K562 (cell line): ENCODE measurements around the gene CLIC3. TPM values are rescaled to one million over a fixed set of nuclear protein-coding genes. Genes with fewer than 3 reads are reported as not detected.

Experiments
- ATAC-seq: fragments of 200-7000 bp; cut with Tn5 transposase; 3 replicates; pipeline ENCODE4 v1.9.1; 2020; ENCODE audit warnings: moderate library complexity
- BruUV-seq: library from RNA; stranded (reverse); fragments of 400-500 nt; replicated peaks from 2 replicates; lab custom pipeline; 2021; lab: Mats Ljungman, UMichigan
- CTCF ChIA-PET: fragments of 300-600 bp; formaldehyde crosslinking; extraction: SDS; loops from one replicate; lab custom pipeline; 2021; ENCODE audit warnings: low intra/inter-chr PET ratio; lab: Yijun Ruan, JAX
- POLR2A ChIA-PET: fragments of 300-600, 350-650 bp; sonication (Branson Sonifier 250); formaldehyde crosslinking; extraction: SDS; loops from one replicate; lab custom pipeline; 2021; ENCODE audit warnings: antibody characterized with exemption, inconsistent platforms; lab: Yijun Ruan, JAX
- DNase-seq, 4 experiments: peaks; one replicate each; pipeline versions ENCODE4 v3.0.0 to v3.0.0-alpha.2; 2011 to 2018; ENCODE audit warnings: low spot score in 3 of 4, mixed read lengths in 3 of 4; ENCODE audit errors: extremely low read depth in 1 of 4
- FAIRE-seq: peaks from 2 replicates; lab custom pipeline; 2011; peaks lifted over from hg19 to GRCh38; lab: Jason Lieb, UNC
- H2AFZ ChIP-seq: 2 replicates; pipeline ENCODE4 v1.6.0; 2011; ENCODE audit warnings: low read depth, low read length, control low read depth, inconsistent platforms
- H3K27ac ChIP-seq: fragments of 200-600 bp; 3 replicates; pipeline ENCODE4 v1.8.0; 2011; ENCODE audit warnings: low read depth, mild to moderate bottlenecking, control low read depth, inconsistent platforms, low read length, moderate library complexity, mixed read lengths; ENCODE audit errors: extremely low read depth
- H3K27me3 ChIP-seq, 2 experiments: fragments of 300-600 bp in 1 of 2; 2 replicates in 1 of 2; 3 replicates in 1 of 2; pipeline versions ENCODE4 v1.6.0 to v1.8.0; 2011; ENCODE audit warnings: inconsistent platforms in 2 of 2, low read length in 2 of 2, mild to moderate bottlenecking in 1 of 2, mixed read lengths in 1 of 2, moderate library complexity in 1 of 2; ENCODE audit not compliant: control insufficient read depth in 2 of 2, insufficient read depth in 2 of 2
- H3K36me3 ChIP-seq: fragments of 300-600 bp; 3 replicates; pipeline ENCODE4 v1.8.0; 2011; ENCODE audit warnings: mild to moderate bottlenecking, low read length, inconsistent platforms; ENCODE audit not compliant: control insufficient read depth, insufficient read depth
- H3K4me1 ChIP-seq, 2 experiments: fragments of 200-600 bp in 1 of 2; replicated peaks in 1 of 2; 2 replicates in 1 of 2; 3 replicates in 1 of 2; pipeline versions ENCODE4 v1.5.1 to v1.8.0; 2011; ENCODE audit warnings: inconsistent platforms in 2 of 2, low read length in 2 of 2, mild to moderate bottlenecking in 1 of 2, mixed read lengths in 1 of 2, moderate library complexity in 1 of 2; ENCODE audit not compliant: control insufficient read depth in 2 of 2, insufficient read depth in 2 of 2
- H3K4me2 ChIP-seq: 2 replicates; pipeline ENCODE4 v1.6.1; 2011; ENCODE audit warnings: low read length, control low read depth, inconsistent platforms, mixed read lengths; ENCODE audit not compliant: insufficient read depth
- H3K4me3 ChIP-seq: fragments of 200-600 bp; sonication (generic), shearing (Covaris generic); 2 replicates; pipeline ENCODE4 v1.5.1; 2016; ENCODE audit warnings: control low read depth, inconsistent platforms
- H3K79me2 ChIP-seq: fragments of 200-600 bp; 3 replicates; pipeline ENCODE4 v1.8.0; 2011; ENCODE audit warnings: low read length, inconsistent platforms; ENCODE audit not compliant: control insufficient read depth, insufficient read depth
- H3K9ac ChIP-seq, 2 experiments: 2 replicates each; pipeline versions ENCODE4 v1.6.0 to v1.6.1; 2011; ENCODE audit warnings: low read depth in 2 of 2, low read length in 2 of 2, control low read depth in 1 of 2, inconsistent platforms in 1 of 2, mild to moderate bottlenecking in 1 of 2, mixed read lengths in 1 of 2; ENCODE audit not compliant: insufficient read depth in 1 of 2
- H3K9me1 ChIP-seq: one replicate; pipeline ENCODE4 v1.6.0; 2011; ENCODE audit warnings: inconsistent platforms, mild to moderate bottlenecking, low read length, moderate library complexity; ENCODE audit not compliant: control insufficient read depth, insufficient read depth
- H3K9me3 ChIP-seq: replicated peaks from 2 replicates; pipeline ENCODE4 v1.5.1; 2011; ENCODE audit warnings: low read depth, low read length, inconsistent platforms; ENCODE audit not compliant: control insufficient read depth, insufficient read depth
- H4K20me1 ChIP-seq: replicated peaks from 2 replicates; pipeline ENCODE4 v1.6.1; 2011; ENCODE audit warnings: low read length, inconsistent platforms, mixed read lengths; ENCODE audit not compliant: control insufficient read depth, insufficient read depth
- DEAF1 ChIP-seq: fragments of 450-650 bp; formaldehyde crosslinking; IDR thresholded peaks from 2 replicates; pipeline ENCODE4 v1.4.0; 2020; ENCODE audit warnings: mild to moderate bottlenecking, moderate library complexity
- GTF2E2 ChIP-seq: fragments of 200-800 bp; sonication (Bioruptor generic); IDR thresholded peaks from 2 replicates; pipeline ENCODE4 v1.6.1; 2016; ENCODE audit warnings: missing genetic modification characterization, missing compliant biosample characterization
- HDAC1 ChIP-seq, 2 experiments: fragments of 450-650 bp; IDR thresholded peaks; 2 replicates each; pipeline ENCODE4 v1.6.1; 2016 to 2017; ENCODE audit warnings: inconsistent platforms in 1 of 2, mild to moderate bottlenecking in 1 of 2, moderate library complexity in 1 of 2
- NR2C1 ChIP-seq, 2 experiments: fragments of 450-650 bp; IDR thresholded peaks; 2 replicates each; pipeline ENCODE4 v1.6.1; 2017; ENCODE audit warnings: mild to moderate bottlenecking in 2 of 2, antibody characterized with exemption in 1 of 2, inconsistent platforms in 1 of 2, missing compliant biosample characterization in 1 of 2, missing genetic modification characterization in 1 of 2
- PTTG1 ChIP-seq: fragments of 450-650 bp; IDR thresholded peaks from 2 replicates; pipeline ENCODE4 v1.6.1; 2016; ENCODE audit warnings: low read depth, mild to moderate bottlenecking, missing genetic modification characterization, missing compliant biosample characterization
- WGBS: fragments of 100-300 bp; shearing (Covaris generic); methylation state at CpG from one replicate; pipeline ENCODE4 v1.1.6; 2016; ENCODE audit warnings: low coverage, mixed read lengths; ENCODE audit not compliant: insufficient coverage; ENCODE audit errors: missing lambda C conversion rate; 5-methylcytosine and 5-hydroxymethylcytosine counted together
- in situ Hi-C: fragments of 300-500 bp; cut with MboI; formaldehyde crosslinking; loops from 4 replicates; pipeline ENCODE4 v1.15.0; 2018; ENCODE audit warnings: inconsistent platforms, mixed read lengths
- intact Hi-C: fragments of 100-400 bp; cut with micrococcal nuclease; formaldehyde crosslinking; loops from 2 replicates; pipeline ENCODE4 v1.14.2; 2022
- polyA plus RNA-seq, 8 experiments: library from polyadenylated mRNA; depleted of rRNA in 4 of 8; stranded (reverse) in 5 of 8; unstranded in 3 of 8; fragments of >200 nt; fragmentation: Nextera tagmentation in 2 of 8; fragmentation: Illumina TruSeq in 1 of 8; extraction: Ambion mirVana in 2 of 8; extraction: Trizol in 1 of 8; gene quantifications; 2 replicates each; pipeline versions ENCODE4 v1.2.1 to v1.2.3, GENCODE V29; 2011 to 2014; ENCODE audit warnings: inconsistent platforms in 1 of 8, missing spikeins in 1 of 8
- total RNA-seq, 7 experiments: library from RNA; depleted of rRNA in 6 of 7; stranded (reverse); fragments of >200 nt in 6 of 7; fragmentation: Illumina TruSeq in 2 of 7; extraction: Trizol in 2 of 7; gene quantifications; 2 replicates each; pipeline versions ENCODE4 v1.2.1 to v1.2.3, GENCODE V29; 2011 to 2021; ENCODE audit warnings: low replicate concordance in 1 of 7
- TF ChIP-seq, protein P1 (sequence below), 2 experiments: fragments of 450-650 bp; conservative IDR thresholded peaks; 2 replicates each; pipeline ENCODE4 v1.6.1; 2017; ENCODE audit warnings: mild to moderate bottlenecking in 2 of 2, moderate library complexity in 2 of 2
- TF ChIP-seq, protein P2 (sequence below): fragments of 200-800 bp; sonication (Bioruptor generic); IDR thresholded peaks from 2 replicates; pipeline ENCODE4 v1.6.1; 2017; ENCODE audit warnings: missing genetic modification characterization, missing compliant biosample characterization
- TF ChIP-seq, protein P3 (sequence below): fragments of 450-650 bp; IDR thresholded peaks from 2 replicates; pipeline ENCODE4 v1.6.1; 2018; ENCODE audit not compliant: partially characterized antibody

Gene CLIC3
- total and polyA plus RNA-seq, 9 of the 15 experiments (the other 6 are each of a cell fraction or from before 2014, with no cell fraction given) = 0.27 to 0.29 TPM; not detected in 7

- TF ChIP-seq, protein P1, sequence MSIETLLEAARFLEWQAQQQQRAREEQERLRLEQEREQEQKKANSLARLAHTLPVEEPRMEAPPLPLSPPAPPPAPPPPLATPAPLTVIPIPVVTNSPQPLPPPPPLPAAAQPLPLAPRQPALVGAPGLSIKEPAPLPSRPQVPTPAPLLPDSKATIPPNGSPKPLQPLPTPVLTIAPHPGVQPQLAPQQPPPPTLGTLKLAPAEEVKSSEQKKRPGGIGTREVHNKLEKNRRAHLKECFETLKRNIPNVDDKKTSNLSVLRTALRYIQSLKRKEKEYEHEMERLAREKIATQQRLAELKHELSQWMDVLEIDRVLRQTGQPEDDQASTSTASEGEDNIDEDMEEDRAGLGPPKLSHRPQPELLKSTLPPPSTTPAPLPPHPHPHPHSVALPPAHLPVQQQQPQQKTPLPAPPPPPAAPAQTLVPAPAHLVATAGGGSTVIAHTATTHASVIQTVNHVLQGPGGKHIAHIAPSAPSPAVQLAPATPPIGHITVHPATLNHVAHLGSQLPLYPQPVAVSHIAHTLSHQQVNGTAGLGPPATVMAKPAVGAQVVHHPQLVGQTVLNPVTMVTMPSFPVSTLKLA (conservative IDR thresholded peaks at IDR 0.05) = peak in 1 of 2 experiments; percentile 50; a peak in 1 of 4 replicates
- TF ChIP-seq, protein P2, sequence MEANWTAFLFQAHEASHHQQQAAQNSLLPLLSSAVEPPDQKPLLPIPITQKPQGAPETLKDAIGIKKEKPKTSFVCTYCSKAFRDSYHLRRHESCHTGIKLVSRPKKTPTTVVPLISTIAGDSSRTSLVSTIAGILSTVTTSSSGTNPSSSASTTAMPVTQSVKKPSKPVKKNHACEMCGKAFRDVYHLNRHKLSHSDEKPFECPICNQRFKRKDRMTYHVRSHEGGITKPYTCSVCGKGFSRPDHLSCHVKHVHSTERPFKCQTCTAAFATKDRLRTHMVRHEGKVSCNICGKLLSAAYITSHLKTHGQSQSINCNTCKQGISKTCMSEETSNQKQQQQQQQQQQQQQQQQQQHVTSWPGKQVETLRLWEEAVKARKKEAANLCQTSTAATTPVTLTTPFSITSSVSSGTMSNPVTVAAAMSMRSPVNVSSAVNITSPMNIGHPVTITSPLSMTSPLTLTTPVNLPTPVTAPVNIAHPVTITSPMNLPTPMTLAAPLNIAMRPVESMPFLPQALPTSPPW = 0 out of 2 replicates have a peak, but pooled peaks have one; percentile 8
- TF ChIP-seq, all 486 proteins: peak for 14
Measured at GRCh38 chr9:136975644-136976043, 20.7 kb downstream of the CLIC3 start (continued).

GRCh38 chr9:136974817-136975535 is 21.4 kb downstream of the CLIC3 start:
- FAIRE-seq = no peak
- POLR2A ChIA-PET = interaction anchor here (0.6 to 1.6 kb wide), 8 partner anchors 10 to 706 kb away, joined by 3 to 6 read pairs (median 4); partner anchors contain the start of gene PAXX
- H3K27ac ChIP-seq = no peak overlapping the region

More at GRCh38 chr9:136974817-136975535, 21.4 kb downstream of the CLIC3 start:
- DNase-seq (no peak), ATAC-seq (no peak)
- Histone ChIP-seq H3K9ac (peak overlapping the region in 1 of 2 experiments; percentile 73; a peak in 2 of 4 replicates), H3K4me1 (peaks cover 5 to 92% of the 10 kb centered on the region in 2 experiments; a peak in 4 of 5 replicates), H3K9me1 (no peaks in the 10 kb centered on the region), H3K4me2 (no peak overlapping the region), H3K79me2 (no peaks in the 10 kb centered on the region), H3K9me3 (no peaks in the 10 kb centered on the region), H4K20me1 (no peaks in the 10 kb centered on the region), H3K27me3 (no peaks in the 10 kb centered on the region), H2AFZ (peak overlapping the region; percentile 55; the same call in 1 of the 2 replicates), H3K4me3 (no peak overlapping the region), H3K36me3 (no peaks in the 10 kb centered on the region)
- 46% methylated on average over 10 of the region's 15 CpGs for WGBS
- intact Hi-C loops = loop anchor here (2.0 kb wide), 1 partner anchor 60 kb away; no protein-coding TSS in a partner anchor
- no TSS peak for BruUV-seq
- CTCF ChIA-PET = no interaction called here
- in situ Hi-C loops = no loop called here
- TF ChIP-seq DEAF1 (CRISPR knock-in tag) (no peak), HDAC1 (IDR thresholded peaks at IDR 0.05) (no peak), PTTG1 (tag) (no peak), GTF2E2 (tag) (no peak), NR2C1 (IDR thresholded peaks at IDR 0.05) (no peak), NR2C1 (tag; IDR thresholded peaks at IDR 0.05) (0 out of 2 replicates have a peak, but pooled peaks have one; percentile 20)
- TF ChIP-seq, protein P3, sequence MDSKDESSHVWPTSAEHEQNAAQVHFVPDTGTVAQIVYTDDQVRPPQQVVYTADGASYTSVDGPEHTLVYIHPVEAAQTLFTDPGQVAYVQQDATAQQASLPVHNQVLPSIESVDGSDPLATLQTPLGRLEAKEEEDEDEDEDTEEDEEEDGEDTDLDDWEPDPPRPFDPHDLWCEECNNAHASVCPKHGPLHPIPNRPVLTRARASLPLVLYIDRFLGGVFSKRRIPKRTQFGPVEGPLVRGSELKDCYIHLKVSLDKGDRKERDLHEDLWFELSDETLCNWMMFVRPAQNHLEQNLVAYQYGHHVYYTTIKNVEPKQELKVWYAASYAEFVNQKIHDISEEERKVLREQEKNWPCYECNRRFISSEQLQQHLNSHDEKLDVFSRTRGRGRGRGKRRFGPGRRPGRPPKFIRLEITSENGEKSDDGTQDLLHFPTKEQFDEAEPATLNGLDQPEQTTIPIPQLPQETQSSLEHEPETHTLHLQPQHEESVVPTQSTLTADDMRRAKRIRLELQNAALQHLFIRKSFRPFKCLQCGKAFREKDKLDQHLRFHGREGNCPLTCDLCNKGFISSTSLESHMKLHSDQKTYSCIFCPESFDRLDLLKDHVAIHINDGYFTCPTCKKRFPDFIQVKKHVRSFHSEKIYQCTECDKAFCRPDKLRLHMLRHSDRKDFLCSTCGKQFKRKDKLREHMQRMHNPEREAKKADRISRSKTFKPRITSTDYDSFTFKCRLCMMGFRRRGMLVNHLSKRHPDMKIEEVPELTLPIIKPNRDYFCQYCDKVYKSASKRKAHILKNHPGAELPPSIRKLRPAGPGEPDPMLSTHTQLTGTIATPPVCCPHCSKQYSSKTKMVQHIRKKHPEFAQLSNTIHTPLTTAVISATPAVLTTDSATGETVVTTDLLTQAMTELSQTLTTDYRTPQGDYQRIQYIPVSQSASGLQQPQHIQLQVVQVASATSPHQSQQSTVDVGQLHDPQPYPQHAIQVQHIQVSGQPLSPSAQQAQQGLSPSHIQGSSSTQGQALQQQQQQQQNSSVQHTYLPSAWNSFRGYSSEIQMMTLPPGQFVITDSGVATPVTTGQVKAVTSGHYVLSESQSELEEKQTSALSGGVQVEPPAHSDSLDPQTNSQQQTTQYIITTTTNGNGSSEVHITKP = no peak
